CD4-positive, alpha-beta T cell (primary cell): ENCODE measurements around the gene ZNF532. TPM values are rescaled to one million over a fixed set of nuclear protein-coding genes. Genes with fewer than 3 reads are reported as not detected.

Source experiments
- ATAC-seq: fragments of 200-7000 bp; cut with Tn5 transposase; one replicate; pipeline ENCODE4 v1.10.0; 2022; ENCODE audit warnings: mild to moderate bottlenecking; ENCODE audit not compliant: poor library complexity
- CTCF ChIA-PET: fragments of 350-600 bp; sonication (Branson Sonifier 250); formaldehyde crosslinking; loops from one replicate; lab custom pipeline; 2021; ENCODE audit warnings: antibody characterized with exemption, inconsistent platforms; lab: Charles Lee
- POLR2A ChIA-PET: fragments of 350-600 bp; sonication (Branson Sonifier 250); formaldehyde crosslinking; loops from one replicate; lab custom pipeline; 2021; ENCODE audit warnings: antibody characterized with exemption, inconsistent platforms; lab: Charles Lee
- DNase-seq, 14 experiments: peaks; one replicate each; pipeline ENCODE4 v3.0.0-alpha.2; 2013 to 2020; ENCODE audit warnings: mixed read lengths in 2 of 14
- H3K27ac ChIP-seq, 2 donors: one replicate each; pipeline versions ENCODE4 v1.5.1 to v1.7.0; 2013; ENCODE audit warnings: low read length in 2 of 2, low read depth in 1 of 2, mild to moderate bottlenecking in 1 of 2
- H3K27me3 ChIP-seq, 2 experiments: 1 replicate in 1 of 2; 2 replicates in 1 of 2; pipeline versions ENCODE4 v1.6.1 to v1.7.0; 2013; ENCODE audit warnings: low read length in 2 of 2, control low read depth in 1 of 2, mild to moderate bottlenecking in 1 of 2, moderate library complexity in 1 of 2; ENCODE audit not compliant: insufficient read depth in 2 of 2, control insufficient read depth in 1 of 2
- H3K36me3 ChIP-seq: one replicate; pipeline ENCODE4 v1.6.1; 2013; ENCODE audit warnings: low read length, control low read depth; ENCODE audit not compliant: insufficient read depth
- H3K4me1 ChIP-seq: one replicate; pipeline ENCODE4 v1.6.1; 2013; ENCODE audit warnings: low read length, control low read depth; ENCODE audit not compliant: insufficient read depth
- H3K4me3 ChIP-seq: one replicate; pipeline ENCODE4 v1.5.1; 2013; ENCODE audit warnings: mild to moderate bottlenecking, low read length, moderate library complexity
- H3K9me3 ChIP-seq, 2 experiments: 1 replicate in 1 of 2; 2 replicates in 1 of 2; pipeline versions ENCODE4 v1.6.1 to v1.7.0; 2013; ENCODE audit warnings: low read length in 2 of 2, mild to moderate bottlenecking in 2 of 2, control low read depth in 1 of 2, moderate library complexity in 1 of 2; ENCODE audit not compliant: control insufficient read depth in 1 of 2, insufficient read depth in 1 of 2
- H3K27ac Mint-ChIP-seq: one replicate; pipeline ENCODE4 v1.8.0; 2020; ENCODE audit warnings: mixed read lengths
- H3K27me3 Mint-ChIP-seq: one replicate; pipeline ENCODE4 v1.8.0; 2021; ENCODE audit warnings: mixed read lengths
- H3K36me3 Mint-ChIP-seq: one replicate; pipeline ENCODE4 v1.8.0; 2021; ENCODE audit warnings: low read depth, mixed read lengths
- H3K4me1 Mint-ChIP-seq: one replicate; pipeline ENCODE4 v1.8.0; 2021; ENCODE audit warnings: low read depth, mixed read lengths
- H3K4me3 Mint-ChIP-seq: one replicate; pipeline ENCODE4 v1.8.0; 2020; ENCODE audit warnings: mild to moderate bottlenecking, mixed read lengths
- H3K9me3 Mint-ChIP-seq: one replicate; pipeline ENCODE4 v1.8.0; 2020; ENCODE audit warnings: mixed read lengths
- CTCF ChIP-seq: fragments of 200-600 bp; IDR thresholded peaks from one replicate; pipeline ENCODE4 v1.8.0; 2022; ENCODE audit warnings: antibody characterized with exemption, mild to moderate bottlenecking
- intact Hi-C, 2 experiments: fragments of 100-400 bp; cut with DNase I in 1 of 2; cut with micrococcal nuclease in 1 of 2; formaldehyde crosslinking; loops; one replicate each; pipeline versions ENCODE4 v1.15.1 to v1.9.0; 2023 to 2025; cut with DNase I, micrococcal nuclease
- total RNA-seq, 174 experiments: library from RNA in 2 of 174; stranded (reverse) in 2 of 174; gene quantifications; one replicate each; pipeline ENCODE4 v1.2.3 and lab custom pipeline; 2021 to 2026

The ZNF532 gene
- total RNA-seq, 2 experiments from 2014 or later, result 9.8 to 9.9 TPM

GRCh38 chr18:58952858-58953257 lies 88.2 kb downstream of the ZNF532 start:
- Mint-ChIP-seq H3K27ac (no peak overlapping the region), H3K9me3 (no peaks in the 10 kb centered on the region), H3K4me1 (no peaks in the 10 kb centered on the region), H3K27me3 (peaks cover 14% of the 10 kb centered on the region), H3K4me3 (no peak overlapping the region), H3K36me3 (no peaks in the 10 kb centered on the region)
- TF ChIP-seq CTCF, result no peak
- ChIA-PET POLR2A (no interaction called here), CTCF (no interaction called here)
- no peak for ATAC-seq
- DNase-seq, result no peak
- no peaks in the 10 kb centered on the region for H3K36me3 ChIP-seq
- H3K27ac ChIP-seq, result no peak overlapping the region
- no peaks in the 10 kb centered on the region for H3K4me1 ChIP-seq
- H3K27me3 ChIP-seq, result no peaks in the 10 kb centered on the region
- intact Hi-C loops, result no loop called here
- H3K9me3 ChIP-seq, result no peaks in the 10 kb centered on the region
- H3K4me3 ChIP-seq, result no peak overlapping the region

GRCh38 chr18:58953627-58954026 lies 89.0 kb downstream of the ZNF532 start:
- no peak overlapping the region for H3K27ac Mint-ChIP-seq
- H3K4me1 Mint-ChIP-seq, result no peaks in the 10 kb centered on the region
- no peaks in the 10 kb centered on the region for H3K36me3 Mint-ChIP-seq
- no peak for TF ChIP-seq CTCF
- Histone ChIP-seq H3K4me3 (no peak overlapping the region), H3K4me1 (no peaks in the 10 kb centered on the region), H3K9me3 (no peaks in the 10 kb centered on the region), H3K27me3 (no peaks in the 10 kb centered on the region), H3K27ac (no peak overlapping the region), H3K36me3 (no peaks in the 10 kb centered on the region)
- intact Hi-C loops, result no loop called here
- peaks cover 17% of the 10 kb centered on the region for H3K27me3 Mint-ChIP-seq
- DNase-seq, result no peak
- H3K9me3 Mint-ChIP-seq, result no peaks in the 10 kb centered on the region
- CTCF ChIA-PET, result no interaction called here
- no peak overlapping the region for H3K4me3 Mint-ChIP-seq
- ATAC-seq, result no peak
- POLR2A ChIA-PET, result no interaction called here

GRCh38 chr18:58955001-58955400 lies 90.3 kb downstream of the ZNF532 start:
- no peak overlapping the region for H3K27ac ChIP-seq
- ATAC-seq (no peak), DNase-seq (no peak)
- ChIA-PET POLR2A (no interaction called here), CTCF (no interaction called here)
- Mint-ChIP-seq H3K27me3 (peaks cover 19% of the 10 kb centered on the region), H3K9me3 (no peaks in the 10 kb centered on the region), H3K4me3 (no peak overlapping the region), H3K4me1 (no peaks in the 10 kb centered on the region), H3K27ac (no peak overlapping the region), H3K36me3 (no peaks in the 10 kb centered on the region)
- H3K4me3 ChIP-seq, result no peak overlapping the region
- intact Hi-C loops, result no loop called here
- H3K9me3 ChIP-seq, result no peaks in the 10 kb centered on the region
- no peak for TF ChIP-seq CTCF
- H3K4me1 ChIP-seq, result no peaks in the 10 kb centered on the region
- no peaks in the 10 kb centered on the region for H3K27me3 ChIP-seq
- H3K36me3 ChIP-seq, result no peaks in the 10 kb centered on the region
